Measurements from ENCODE around the gene SLC12A8. TPM values are rescaled to one million over a fixed set of nuclear protein-coding genes. Genes with fewer than 3 reads are reported as not detected.

The SLC12A8 gene
- total RNA-seq, 1 donor from 2014 or later: not detected

GRCh38 chr3:125168711-125169393 lies 43.7 kb downstream of the SLC12A8 start:
- Histone ChIP-seq H3K4me3 (no peak overlapping the region), H3K36me3 (no peaks in the 10 kb centered on the region), H3K9me3 (replicated peaks) (no peaks in the 10 kb centered on the region), H3K4me1 (peaks cover 9% of the 10 kb centered on the region), H3K27ac (replicated peaks) (no peak overlapping the region), H3K27me3 (ENCODE audit: low read depth) (no peaks in the 10 kb centered on the region)
- intact Hi-C loops (cut with micrococcal nuclease): loop anchor here (10.0 kb wide), 1 partner anchor 244 kb away; no protein-coding TSS in a partner anchor
- TF ChIP-seq, protein P1, sequence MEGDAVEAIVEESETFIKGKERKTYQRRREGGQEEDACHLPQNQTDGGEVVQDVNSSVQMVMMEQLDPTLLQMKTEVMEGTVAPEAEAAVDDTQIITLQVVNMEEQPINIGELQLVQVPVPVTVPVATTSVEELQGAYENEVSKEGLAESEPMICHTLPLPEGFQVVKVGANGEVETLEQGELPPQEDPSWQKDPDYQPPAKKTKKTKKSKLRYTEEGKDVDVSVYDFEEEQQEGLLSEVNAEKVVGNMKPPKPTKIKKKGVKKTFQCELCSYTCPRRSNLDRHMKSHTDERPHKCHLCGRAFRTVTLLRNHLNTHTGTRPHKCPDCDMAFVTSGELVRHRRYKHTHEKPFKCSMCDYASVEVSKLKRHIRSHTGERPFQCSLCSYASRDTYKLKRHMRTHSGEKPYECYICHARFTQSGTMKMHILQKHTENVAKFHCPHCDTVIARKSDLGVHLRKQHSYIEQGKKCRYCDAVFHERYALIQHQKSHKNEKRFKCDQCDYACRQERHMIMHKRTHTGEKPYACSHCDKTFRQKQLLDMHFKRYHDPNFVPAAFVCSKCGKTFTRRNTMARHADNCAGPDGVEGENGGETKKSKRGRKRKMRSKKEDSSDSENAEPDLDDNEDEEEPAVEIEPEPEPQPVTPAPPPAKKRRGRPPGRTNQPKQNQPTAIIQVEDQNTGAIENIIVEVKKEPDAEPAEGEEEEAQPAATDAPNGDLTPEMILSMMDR (IDR thresholded peaks at IDR 0.05; ENCODE audit: borderline replicate concordance): no peak
- no peak for DNase-seq

GRCh38 chr3:125166599-125167136 lies 45.9 kb downstream of the SLC12A8 start:
- intact Hi-C loops (cut with micrococcal nuclease): loop anchor here (10.0 kb wide), 1 partner anchor 242 kb away; no protein-coding TSS in a partner anchor
- Histone ChIP-seq H3K4me3 (no peak overlapping the region), H3K9me3 (replicated peaks) (no peaks in the 10 kb centered on the region), H3K36me3 (no peaks in the 10 kb centered on the region), H3K27ac (replicated peaks) (no peak overlapping the region), H3K27me3 (ENCODE audit: low read depth) (no peaks in the 10 kb centered on the region), H3K4me1 (peaks cover 29% of the 10 kb centered on the region)
- DNase-seq: no peak
- TF ChIP-seq, protein P1 (IDR thresholded peaks at IDR 0.05; ENCODE audit: borderline replicate concordance): no peak

DNA sequence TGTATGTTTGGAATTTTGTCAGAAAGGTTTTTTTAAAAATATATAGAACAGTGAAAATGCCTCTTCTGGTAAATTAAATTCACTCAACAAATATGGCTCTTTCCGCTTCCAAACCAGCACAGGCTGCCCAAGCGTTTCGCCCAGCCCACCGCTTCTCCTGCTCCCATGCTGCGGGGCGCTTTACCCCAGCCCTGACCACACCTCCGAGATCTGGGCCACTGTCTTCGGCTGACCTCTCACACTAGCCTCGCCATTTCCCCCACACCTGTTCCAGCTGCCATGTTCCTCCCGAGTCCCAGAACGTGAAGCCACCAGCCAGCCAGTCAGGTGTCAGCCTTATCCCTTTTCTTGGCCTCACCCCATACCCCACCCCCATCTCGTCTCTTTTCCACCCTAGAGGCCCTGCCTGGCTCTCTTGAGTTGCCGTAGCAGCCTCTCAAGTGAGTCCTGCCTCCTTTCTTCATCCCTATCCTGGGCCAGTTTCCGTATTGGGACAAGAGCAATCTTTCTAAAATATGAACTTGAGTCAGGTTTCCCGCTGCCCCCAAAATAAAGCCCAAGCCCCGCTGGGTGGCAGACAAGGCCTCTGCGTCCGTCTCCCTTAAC lies 46.5 kb downstream of the SLC12A8 start:
- intact Hi-C loops (cut with micrococcal nuclease): loop anchor here (10.0 kb wide), 1 partner anchor 241 kb away; no protein-coding TSS in a partner anchor
- Histone ChIP-seq H3K27me3 (ENCODE audit: low read depth) (no peaks in the 10 kb centered on the region), H3K4me3 (no peak overlapping the region), H3K9me3 (replicated peaks) (no peaks in the 10 kb centered on the region), H3K27ac (replicated peaks) (no peak overlapping the region), H3K36me3 (no peaks in the 10 kb centered on the region), H3K4me1 (peaks cover 35% of the 10 kb centered on the region)
- TF ChIP-seq, protein P1 (IDR thresholded peaks at IDR 0.05; ENCODE audit: borderline replicate concordance): no peak
- DNase-seq: no peak

DNA sequence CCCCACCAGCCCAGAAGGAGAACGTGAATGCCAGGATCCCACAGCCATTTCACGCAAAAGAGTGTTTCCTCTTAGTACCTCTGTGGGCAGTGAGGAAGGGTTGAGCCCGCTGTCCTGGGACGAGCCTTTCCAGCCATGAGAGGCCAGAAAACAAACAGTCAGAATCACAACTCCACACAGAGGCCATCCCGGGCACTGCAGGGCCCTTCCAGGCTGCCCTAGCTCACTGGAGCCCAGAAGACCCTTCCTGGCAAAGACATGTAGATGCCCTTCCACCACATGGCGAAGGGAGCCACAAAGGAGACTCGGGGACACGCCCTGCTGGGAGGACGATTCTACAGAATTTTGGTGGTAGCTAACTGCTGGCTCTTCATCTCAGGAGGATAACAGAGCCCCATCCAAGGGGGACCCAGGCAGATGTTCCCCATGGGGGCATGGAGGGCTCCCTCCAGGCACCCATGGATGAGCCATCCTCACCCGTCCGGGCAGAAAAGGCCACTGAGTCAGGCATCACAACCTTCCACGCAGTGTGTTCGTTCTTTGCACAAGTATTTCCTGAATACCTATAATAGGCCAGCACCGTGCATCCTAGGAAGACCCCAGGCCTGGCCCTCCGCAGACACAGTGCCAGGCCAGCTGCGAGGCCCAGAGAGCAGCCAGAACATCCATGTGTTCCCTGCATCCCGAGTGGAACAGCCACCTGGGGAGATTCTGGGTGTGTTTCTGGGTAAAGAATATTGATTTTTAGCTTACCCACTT lies 47.2 kb downstream of the SLC12A8 start:
- Histone ChIP-seq H3K9me3 (replicated peaks) (no peaks in the 10 kb centered on the region), H3K4me1 (peaks cover 42% of the 10 kb centered on the region), H3K4me3 (no peak overlapping the region), H3K27ac (replicated peaks) (no peak overlapping the region), H3K36me3 (no peaks in the 10 kb centered on the region), H3K27me3 (ENCODE audit: low read depth) (no peaks in the 10 kb centered on the region)
- peak; percentile 53 for DNase-seq
- TF ChIP-seq, protein P1 (IDR thresholded peaks at IDR 0.05; ENCODE audit: borderline replicate concordance): peak; percentile 89
- intact Hi-C loops (cut with micrococcal nuclease): loop anchor here (10.0 kb wide), 1 partner anchor 241 kb away; no protein-coding TSS in a partner anchor
